GM12878 (cell line): Measurements from ENCODE around the gene TTC39B. TPM values are rescaled to one million over a fixed set of nuclear protein-coding genes. Genes with fewer than 3 reads are reported as not detected.

Experiments
- ATAC-seq: fragments of 200-7000 bp; cut with Tn5 transposase; 3 replicates; pipeline ENCODE4 v1.9.1; 2020; ENCODE audit warnings: mild to moderate bottlenecking, moderate library complexity
- BruUV-seq: library from RNA; stranded (reverse); fragments of 400-500 nt; replicated peaks from 2 replicates; lab custom pipeline; 2021; lab: Mats Ljungman, UMichigan
- CTCF ChIA-PET: fragments of 300-600 bp; sonication (Branson Sonifier 250); formaldehyde crosslinking; extraction: SDS; loops from one replicate; lab custom pipeline; 2021; ENCODE audit warnings: inconsistent platforms; lab: Yijun Ruan, JAX
- POLR2A ChIA-PET: fragments of 350-600 bp; formaldehyde crosslinking; extraction: SDS; loops from one replicate; lab custom pipeline; 2021; ENCODE audit warnings: inconsistent platforms; lab: Charles Lee
- RAD21 ChIA-PET: fragments of 300-600 bp; sonication (Branson Sonifier 250); formaldehyde crosslinking; loops from one replicate; lab custom pipeline; 2023; ENCODE audit warnings: antibody characterized with exemption; ENCODE audit not compliant: unreplicated experiment; lab: Charles Lee
- SMC1A ChIA-PET: fragments of 300-600 bp; sonication (Branson Sonifier 250); formaldehyde crosslinking; loops from one replicate; lab custom pipeline; 2023; ENCODE audit not compliant: unreplicated experiment, uncharacterized antibody; lab: Charles Lee
- DNase-seq: peaks from one replicate; pipeline ENCODE4 v3.0.0-alpha.2; 2011; ENCODE audit warnings: low read depth, low spot score
- FAIRE-seq: peaks from 3 replicates; lab custom pipeline; 2011; peaks lifted over from hg19 to GRCh38; lab: Jason Lieb, UNC
- H2AFZ ChIP-seq: 2 replicates; pipeline ENCODE4 v1.6.0; 2011; ENCODE audit warnings: low read depth, low read length, control low read depth; ENCODE audit not compliant: control insufficient read depth
- H3K27ac ChIP-seq: 2 replicates; pipeline ENCODE4 v1.5.1; 2011; ENCODE audit warnings: control low read depth; ENCODE audit not compliant: control insufficient read depth, insufficient read depth
- H3K27me3 ChIP-seq, 2 experiments: replicated peaks in 1 of 2; 2 replicates each; pipeline versions ENCODE4 v1.6.0 to v1.6.1; 2011; ENCODE audit warnings: low read length in 1 of 2; ENCODE audit not compliant: control insufficient read depth in 2 of 2, insufficient read depth in 2 of 2
- H3K36me3 ChIP-seq, 2 experiments: 2 replicates each; pipeline ENCODE4 v1.5.1; 2011; ENCODE audit warnings: low read length in 1 of 2; ENCODE audit not compliant: control insufficient read depth in 2 of 2, insufficient read depth in 2 of 2
- H3K4me1 ChIP-seq: 2 replicates; pipeline ENCODE4 v1.6.1; 2011; ENCODE audit warnings: mild to moderate bottlenecking, low read length, moderate library complexity, mixed read lengths; ENCODE audit not compliant: control insufficient read depth, insufficient read depth
- H3K4me2 ChIP-seq: 2 replicates; pipeline ENCODE4 v1.6.0; 2011; ENCODE audit warnings: control low read depth; ENCODE audit not compliant: control insufficient read depth, insufficient read depth
- H3K4me3 ChIP-seq: fragments of 200-600 bp; sonication (generic); 2 replicates; pipeline ENCODE4 v1.5.1; 2016
- H3K79me2 ChIP-seq: 2 replicates; pipeline ENCODE4 v1.6.0; 2011; ENCODE audit warnings: low read length; ENCODE audit not compliant: control insufficient read depth, insufficient read depth
- H3K9ac ChIP-seq: 2 replicates; pipeline ENCODE4 v1.8.0; 2011; ENCODE audit warnings: low read length, control low read depth, mixed read lengths; ENCODE audit not compliant: control insufficient read depth, insufficient read depth
- H3K9me3 ChIP-seq: replicated peaks from 3 replicates; pipeline ENCODE4 v1.5.1; 2011; ENCODE audit warnings: mild to moderate bottlenecking, low read length; ENCODE audit not compliant: control insufficient read depth, insufficient read depth
- H4K20me1 ChIP-seq: 2 replicates; pipeline ENCODE4 v1.6.0; 2011; ENCODE audit not compliant: control insufficient read depth, insufficient read depth
- BMI1 ChIP-seq: fragments of 450-650 bp; IDR thresholded peaks from 2 replicates; pipeline ENCODE4 v1.6.1; 2016; ENCODE audit warnings: mild to moderate bottlenecking, moderate library complexity, borderline replicate concordance
- ETV6 ChIP-seq, 2 experiments: fragments of 450-650 bp in 1 of 2; IDR thresholded peaks in 1 of 2; conservative IDR thresholded peaks in 1 of 2; 2 replicates each; pipeline ENCODE4 v1.6.1; 2014; ENCODE audit warnings: antibody characterized with exemption in 1 of 2, borderline replicate concordance in 1 of 2, low read depth in 1 of 2, mild to moderate bottlenecking in 1 of 2, moderate library complexity in 1 of 2
- HDGF ChIP-seq: fragments of 450-650 bp; IDR thresholded peaks from 2 replicates; pipeline ENCODE4 v1.6.1; 2016; ENCODE audit warnings: antibody characterized with exemption
- PML ChIP-seq: IDR thresholded peaks from 2 replicates; pipeline ENCODE4 v1.6.1; 2012; ENCODE audit warnings: low read length, inconsistent platforms
- RBBP5 ChIP-seq: fragments of 200-600 bp; sonication (generic); conservative IDR thresholded peaks from 2 replicates; pipeline ENCODE4 v1.6.1; 2016
- TAF1 ChIP-seq: IDR thresholded peaks from 2 replicates; pipeline ENCODE4 v1.6.1; 2011; ENCODE audit warnings: mild to moderate bottlenecking, low read depth, low read length, borderline replicate concordance
- TBL1XR1 ChIP-seq: IDR thresholded peaks from 2 replicates; pipeline ENCODE4 v1.6.1; 2012; ENCODE audit warnings: low read depth, low read length, improper control_type of control experiment
- WGBS: methylation state at CpG from one replicate; pipeline ENCODE4 v1.1.6; 2016; ENCODE audit warnings: low lambda C conversion rate; ENCODE audit not compliant: insufficient replicate concordance, insufficient coverage; ENCODE audit errors: missing lambda C conversion rate; 5-methylcytosine and 5-hydroxymethylcytosine counted together
- in situ Hi-C: fragments of 300-500 bp; cut with MboI; formaldehyde crosslinking; loops from 9 replicates; pipeline ENCODE4 v1.14.3; 2018; ENCODE audit warnings: mixed read lengths
- intact Hi-C: fragments of 100-400 bp; cut with micrococcal nuclease; formaldehyde crosslinking; loops from one replicate; pipeline ENCODE4 v1.14.2; 2022; ENCODE audit not compliant: unreplicated experiment
- polyA plus RNA-seq, 11 experiments: library from polyadenylated mRNA; depleted of rRNA in 4 of 11; unstranded in 6 of 11; stranded (reverse) in 5 of 11; fragments of >200 nt; fragmentation: Nextera tagmentation in 4 of 11; fragmentation: Illumina TruSeq in 1 of 11; extraction: Ambion mirVana in 4 of 11; extraction: Trizol in 1 of 11; gene quantifications; 1 replicate in 1 of 11; 2 replicates in 10 of 11; pipeline versions ENCODE4 v1.2.1 to v1.2.3, GENCODE V29; 2011 to 2016; ENCODE audit warnings: inconsistent platforms in 2 of 11, missing spikeins in 2 of 11, low read depth in 1 of 11
- total RNA-seq, 4 experiments: library from RNA; depleted of rRNA in 3 of 4; stranded (reverse); fragments of >200 nt in 3 of 4; fragmentation: Illumina TruSeq in 1 of 4; extraction: Trizol in 1 of 4; gene quantifications; 2 replicates each; pipeline versions ENCODE4 v1.2.1 to v1.2.3, GENCODE V29; 2013 to 2021
- TF ChIP-seq, protein P1 (sequence below): IDR thresholded peaks from 2 replicates; pipeline ENCODE4 v1.6.1; 2011; ENCODE audit warnings: mild to moderate bottlenecking, low read depth, low read length, moderate library complexity; ENCODE audit not compliant: insufficient replicate concordance
- TF ChIP-seq, protein P2 (sequence below): IDR thresholded peaks from 2 replicates; pipeline ENCODE4 v1.6.1; 2012; ENCODE audit warnings: low read length, inconsistent platforms

The TTC39B gene
- total and polyA plus RNA-seq, 10 of the 15 experiments (the other 5 are each of a cell fraction or from before 2014, with no cell fraction given) = 0.68 to 2.5 (median 1.5) TPM

DNA sequence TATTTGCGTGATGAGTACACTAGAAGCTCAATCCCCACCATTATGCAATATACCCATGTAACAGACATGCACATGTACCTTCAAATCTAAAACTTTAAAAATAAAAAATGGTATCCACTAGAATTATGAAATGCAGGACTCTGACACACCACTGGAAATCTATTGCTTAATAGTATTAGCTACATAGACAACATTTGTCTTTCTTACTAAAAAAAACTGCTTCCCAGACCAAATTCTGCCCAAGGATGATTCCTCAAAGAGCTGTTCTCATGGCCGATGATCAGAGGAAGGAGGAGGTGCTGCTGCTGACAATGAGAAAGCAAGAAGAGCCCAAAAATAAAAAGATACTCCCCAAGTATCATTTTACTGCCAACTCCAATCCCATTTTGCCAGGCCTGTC is 67.2 kb downstream of the TTC39B start:
- FAIRE-seq (no peak), DNase-seq (no peak), ATAC-seq (no peak)
- Histone ChIP-seq H3K27me3 (no peaks in the 10 kb centered on the region), H3K4me3 (no peak overlapping the region), H3K36me3 (no peaks in the 10 kb centered on the region), H4K20me1 (no peaks in the 10 kb centered on the region), H3K4me2 (no peak overlapping the region), H3K9me3 (no peaks in the 10 kb centered on the region), H3K4me1 (no peaks in the 10 kb centered on the region), H3K27ac (no peak overlapping the region), H3K79me2 (no peaks in the 10 kb centered on the region), H3K9ac (no peak overlapping the region), H2AFZ (no peak overlapping the region)
- WGBS = 55% methylated on average over 2 of the region's 2 CpGs
- in situ Hi-C loops (no loop called here), intact Hi-C loops (no loop called here)
- ChIA-PET SMC1A (interaction anchor here (1.2 kb wide), 1 partner anchor 12 kb away, joined by 3 read pairs; no protein-coding TSS in a partner anchor), CTCF (interaction anchor here (1.0 to 3.2 kb wide), 2 partner anchors 8 to 27 kb away, joined by 4 to 7 read pairs; no protein-coding TSS in a partner anchor), POLR2A (no interaction called here), RAD21 (no interaction called here)
- no TSS peak for BruUV-seq
- TF ChIP-seq TAF1 = no peak
- TF ChIP-seq BMI1 = no peak
- no peak for TF ChIP-seq RBBP5
- TF ChIP-seq ETV6 (conservative IDR thresholded peaks at IDR 0.05 in 1 of 2, IDR thresholded peaks at IDR 0.05 in 1 of 2; ENCODE audit: borderline replicate concordance in 1 of 2, low read depth in 1 of 2) = no peak
- TF ChIP-seq, protein P1, sequence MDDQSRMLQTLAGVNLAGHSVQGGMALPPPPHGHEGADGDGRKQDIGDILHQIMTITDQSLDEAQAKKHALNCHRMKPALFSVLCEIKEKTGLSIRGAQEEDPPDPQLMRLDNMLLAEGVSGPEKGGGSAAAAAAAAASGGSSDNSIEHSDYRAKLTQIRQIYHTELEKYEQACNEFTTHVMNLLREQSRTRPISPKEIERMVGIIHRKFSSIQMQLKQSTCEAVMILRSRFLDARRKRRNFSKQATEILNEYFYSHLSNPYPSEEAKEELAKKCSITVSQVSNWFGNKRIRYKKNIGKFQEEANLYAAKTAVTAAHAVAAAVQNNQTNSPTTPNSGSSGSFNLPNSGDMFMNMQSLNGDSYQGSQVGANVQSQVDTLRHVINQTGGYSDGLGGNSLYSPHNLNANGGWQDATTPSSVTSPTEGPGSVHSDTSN = no peak
- no peak for TF ChIP-seq HDGF
- TF ChIP-seq, protein P2, sequence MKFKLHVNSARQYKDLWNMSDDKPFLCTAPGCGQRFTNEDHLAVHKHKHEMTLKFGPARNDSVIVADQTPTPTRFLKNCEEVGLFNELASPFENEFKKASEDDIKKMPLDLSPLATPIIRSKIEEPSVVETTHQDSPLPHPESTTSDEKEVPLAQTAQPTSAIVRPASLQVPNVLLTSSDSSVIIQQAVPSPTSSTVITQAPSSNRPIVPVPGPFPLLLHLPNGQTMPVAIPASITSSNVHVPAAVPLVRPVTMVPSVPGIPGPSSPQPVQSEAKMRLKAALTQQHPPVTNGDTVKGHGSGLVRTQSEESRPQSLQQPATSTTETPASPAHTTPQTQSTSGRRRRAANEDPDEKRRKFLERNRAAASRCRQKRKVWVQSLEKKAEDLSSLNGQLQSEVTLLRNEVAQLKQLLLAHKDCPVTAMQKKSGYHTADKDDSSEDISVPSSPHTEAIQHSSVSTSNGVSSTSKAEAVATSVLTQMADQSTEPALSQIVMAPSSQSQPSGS = no peak
- no peak for TF ChIP-seq TBL1XR1
- TF ChIP-seq PML = no peak
